Liver (tissue), 9 donors: Measurements from ENCODE around the gene DCXR. TPM values are rescaled to one million over a fixed set of nuclear protein-coding genes. Genes with fewer than 3 reads are reported as not detected.

Experiments used
- DNase-seq: peaks from one replicate; pipeline ENCODE4 v3.0.0-alpha.2; 2017; ENCODE audit warnings: low spot score
- H3K27ac ChIP-seq, 2 donors: one replicate each; pipeline ENCODE4 v1.7.0; 2013; ENCODE audit warnings: inconsistent platforms in 2 of 2, low read length in 2 of 2, control low read depth in 1 of 2, low read depth in 1 of 2, mild to moderate bottlenecking in 1 of 2
- H3K27me3 ChIP-seq, 4 donors: one replicate each; pipeline versions ENCODE4 v1.6.1 to v1.7.0; 2013; ENCODE audit warnings: low read length in 3 of 4, inconsistent platforms in 1 of 4, mild to moderate bottlenecking in 1 of 4, moderate library complexity in 1 of 4; ENCODE audit not compliant: control insufficient read depth in 4 of 4, insufficient read depth in 4 of 4
- H3K36me3 ChIP-seq, 4 donors: one replicate each; pipeline versions ENCODE4 v1.6.1 to v1.7.0; 2013; ENCODE audit warnings: low read length in 3 of 4, mild to moderate bottlenecking in 3 of 4, low read depth in 1 of 4, moderate library complexity in 1 of 4; ENCODE audit not compliant: control insufficient read depth in 4 of 4, insufficient read depth in 3 of 4
- H3K4me1 ChIP-seq, 4 donors: one replicate each; pipeline versions ENCODE4 v1.6.1 to v1.7.0; 2013; ENCODE audit warnings: low read length in 3 of 4, mild to moderate bottlenecking in 3 of 4, moderate library complexity in 1 of 4; ENCODE audit not compliant: control insufficient read depth in 4 of 4, insufficient read depth in 4 of 4
- H3K4me3 ChIP-seq, 3 donors: one replicate each; pipeline versions ENCODE4 v1.6.1 to v1.7.0; 2013; ENCODE audit warnings: low read length in 3 of 3, control low read depth in 1 of 3, low read depth in 1 of 3, mild to moderate bottlenecking in 1 of 3
- H3K9ac ChIP-seq, 2 donors: one replicate each; pipeline ENCODE4 v1.7.0; 2013; ENCODE audit warnings: low read length in 2 of 2, mild to moderate bottlenecking in 2 of 2, moderate library complexity in 2 of 2, control low read depth in 1 of 2, low read depth in 1 of 2
- H3K9me3 ChIP-seq, 4 donors: one replicate each; pipeline versions ENCODE4 v1.6.1 to v1.7.0; 2013; ENCODE audit warnings: low read length in 3 of 4; ENCODE audit not compliant: control insufficient read depth in 4 of 4
- CTCF ChIP-seq: fragments of 150-350 bp; IDR thresholded peaks from 2 replicates; pipeline ENCODE4 v1.5.1; 2017; ENCODE audit warnings: improper control_type of control experiment, low read depth, low read length; ENCODE audit not compliant: missing input control
- EGR1 ChIP-seq, 2 donors: IDR thresholded peaks; 2 replicates each; pipeline ENCODE4 v1.6.1; 2016 to 2018; ENCODE audit warnings: antibody characterized with exemption in 2 of 2, low read depth in 2 of 2
- FOXA1 ChIP-seq: IDR thresholded peaks from 2 replicates; pipeline ENCODE4 v1.6.1; 2016; ENCODE audit warnings: antibody characterized with exemption
- FOXA2 ChIP-seq: IDR thresholded peaks from 2 replicates; pipeline ENCODE4 v1.6.1; 2016; ENCODE audit warnings: antibody characterized with exemption
- GABPA ChIP-seq, 2 donors: IDR thresholded peaks in 1 of 2; conservative IDR thresholded peaks in 1 of 2; 2 replicates each; pipeline ENCODE4 v1.6.1; 2016; ENCODE audit warnings: antibody characterized with exemption in 2 of 2, mild to moderate bottlenecking in 1 of 2, moderate library complexity in 1 of 2
- HNF4A ChIP-seq, 2 donors: conservative IDR thresholded peaks; 2 replicates each; pipeline ENCODE4 v1.6.1; 2016; ENCODE audit warnings: antibody characterized with exemption in 2 of 2, mild to moderate bottlenecking in 2 of 2
- HNF4G ChIP-seq: IDR thresholded peaks from 2 replicates; pipeline ENCODE4 v1.6.1; 2016; ENCODE audit warnings: antibody characterized with exemption
- MAX ChIP-seq: IDR thresholded peaks from 2 replicates; pipeline ENCODE4 v1.6.1; 2016; ENCODE audit warnings: antibody characterized with exemption
- RAD21 ChIP-seq, 2 donors: IDR thresholded peaks; 2 replicates each; pipeline ENCODE4 v1.6.1; 2016; ENCODE audit warnings: antibody characterized with exemption in 2 of 2, mild to moderate bottlenecking in 2 of 2
- REST ChIP-seq: IDR thresholded peaks from 2 replicates; pipeline ENCODE4 v1.6.1; 2016; ENCODE audit warnings: antibody characterized with exemption, mild to moderate bottlenecking
- RXRA ChIP-seq, 2 donors: IDR thresholded peaks; 2 replicates each; pipeline ENCODE4 v1.6.1; 2017 to 2018; ENCODE audit warnings: antibody characterized with exemption in 2 of 2, mild to moderate bottlenecking in 1 of 2
- SP1 ChIP-seq: IDR thresholded peaks from 2 replicates; pipeline ENCODE4 v1.6.1; 2018; ENCODE audit warnings: antibody characterized with exemption, mild to moderate bottlenecking
- TAF1 ChIP-seq: conservative IDR thresholded peaks from 2 replicates; pipeline ENCODE4 v1.6.1; 2016; ENCODE audit warnings: antibody characterized with exemption, mild to moderate bottlenecking
- YY1 ChIP-seq: IDR thresholded peaks from 2 replicates; pipeline ENCODE4 v1.6.1; 2016; ENCODE audit warnings: antibody characterized with exemption, mild to moderate bottlenecking
- ZBTB33 ChIP-seq: IDR thresholded peaks from 2 replicates; pipeline ENCODE4 v1.6.1; 2016; ENCODE audit warnings: antibody characterized with exemption
- WGBS: extraction: QIAGEN DNeasy Blood & Tissue Kit; methylation state at CpG from one replicate; pipeline ENCODE4 v1.1.7; 2013; 5-methylcytosine and 5-hydroxymethylcytosine counted together
- polyA plus RNA-seq, 2 donors: library from polyadenylated mRNA; stranded (reverse) in 1 of 2; unstranded in 1 of 2; fragments of 200-250 nt in 1 of 2; fragments of >200 nt in 1 of 2; fragmentation: Nextera tagmentation in 1 of 2; extraction: Ambion mirVana in 1 of 2; gene quantifications; one replicate each; pipeline versions ENCODE4 v1.2.1 to v1.2.3, GENCODE V29; 2013 to 2015
- total RNA-seq, 2 donors: library from RNA; depleted of rRNA; stranded (reverse); fragments of >200 nt; gene quantifications; one replicate each; pipeline ENCODE4 v1.2.3, GENCODE V29; 2014
- TF ChIP-seq, protein P1 (sequence below): IDR thresholded peaks from 2 replicates; pipeline ENCODE4 v1.6.1; 2016; ENCODE audit warnings: antibody characterized with exemption
- donor health status: healthy.
- donor health status: healthy.
- donor health status: healthy.
- donor health status: healthy.
- donor health status: healthy.

DCXR gene
- total and polyA plus RNA-seq, 4 donors = 58.6 to 1,190 (median 585) TPM

DNA sequence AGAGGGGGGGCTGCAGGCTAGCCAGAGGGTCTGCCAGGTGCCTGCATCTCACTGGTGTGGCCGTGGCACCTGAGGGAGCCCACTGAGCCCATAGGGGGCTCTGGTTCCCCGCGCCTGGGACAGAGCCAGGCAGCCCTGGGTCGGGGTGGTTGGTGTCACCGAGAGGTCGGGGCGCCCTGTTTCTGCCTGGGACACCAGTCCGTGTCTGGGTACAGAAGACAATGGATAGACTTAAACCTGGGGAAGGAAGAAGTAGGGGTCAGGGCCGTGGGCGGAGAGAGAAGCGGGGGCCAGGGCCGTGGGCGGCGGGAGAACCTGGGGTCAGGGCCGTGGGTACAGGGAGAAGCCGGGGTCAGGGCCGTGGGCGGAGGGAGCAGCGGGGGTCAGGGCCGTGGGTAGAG is 11.1 kb upstream of the DCXR start:
- no peak for DNase-seq
- Histone ChIP-seq H3K9me3 (no peaks in the 10 kb centered on the region), H3K36me3 (peaks cover 0 to 8% (median 2%) of the 10 kb centered on the region in 4 donors), H3K4me3 (no peak overlapping the region), H3K27ac (peak overlapping the region in 1 of 2 donors; percentile 5), H3K4me1 (peaks cover 23 to 67% (median 57%) of the 10 kb centered on the region in 4 donors), H3K9ac (no peak overlapping the region), H3K27me3 (no peaks in the 10 kb centered on the region)
- TF ChIP-seq, protein P1, sequence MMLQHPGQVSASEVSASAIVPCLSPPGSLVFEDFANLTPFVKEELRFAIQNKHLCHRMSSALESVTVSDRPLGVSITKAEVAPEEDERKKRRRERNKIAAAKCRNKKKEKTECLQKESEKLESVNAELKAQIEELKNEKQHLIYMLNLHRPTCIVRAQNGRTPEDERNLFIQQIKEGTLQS = no peak
- TF ChIP-seq FOXA1 = no peak
- TF ChIP-seq RXRA (IDR thresholded peaks at IDR 0.05) = no peak
- TF ChIP-seq MAX = no peak
- no peak for TF ChIP-seq RAD21 (IDR thresholded peaks at IDR 0.05)
- no peak for TF ChIP-seq FOXA2
- no peak for TF ChIP-seq CTCF
- no peak for TF ChIP-seq REST
- no peak for TF ChIP-seq ZBTB33
- TF ChIP-seq EGR1 (IDR thresholded peaks at IDR 0.05; ENCODE audit: low read depth in 2 of 2) = no peak
- no peak for TF ChIP-seq TAF1
- 61% methylated on average over 20 of the region's 20 CpGs for WGBS

DNA sequence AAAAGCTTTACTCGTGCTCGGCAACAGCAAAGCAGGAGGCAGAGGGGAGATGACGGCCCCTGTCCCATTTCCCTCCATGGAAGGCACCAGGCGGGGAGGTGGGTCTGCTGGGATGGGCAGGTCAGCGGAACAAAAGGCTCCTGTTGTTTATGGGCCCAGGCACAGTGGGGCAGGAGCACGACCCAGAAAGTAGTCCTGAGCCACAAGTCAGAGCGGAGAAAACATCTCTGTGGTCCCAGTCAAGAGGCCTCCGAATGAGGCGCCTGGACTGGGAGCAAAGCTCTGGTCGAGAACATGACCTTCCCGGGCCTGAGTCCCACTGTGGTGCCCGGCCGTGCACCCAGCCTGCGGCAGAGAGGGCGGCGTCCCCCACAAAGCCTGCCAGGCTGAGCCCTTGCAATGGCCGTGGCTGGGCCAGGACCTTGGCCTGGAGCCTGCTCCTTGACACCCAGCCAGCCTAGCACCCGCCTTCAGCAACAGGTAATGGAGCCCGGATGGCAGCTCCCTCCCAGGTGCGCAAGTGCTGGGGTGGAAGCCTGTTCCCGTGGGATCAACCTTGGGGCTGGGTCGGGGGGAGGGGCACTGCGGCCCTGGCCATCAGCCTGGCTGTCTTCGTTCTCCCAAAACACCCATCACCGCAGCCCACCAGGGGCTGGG is 10.5 kb upstream of the DCXR start:
- Histone ChIP-seq H3K4me1 (peaks cover 22 to 64% (median 52%) of the 10 kb centered on the region in 4 donors), H3K4me3 (no peak overlapping the region), H3K27me3 (no peaks in the 10 kb centered on the region), H3K27ac (peak overlapping the region in 1 of 2 donors; percentile 37), H3K9me3 (no peaks in the 10 kb centered on the region), H3K36me3 (peaks cover 0 to 8% (median 2%) of the 10 kb centered on the region in 4 donors), H3K9ac (no peak overlapping the region)
- 58% methylated on average over 25 of the region's 25 CpGs for WGBS
- DNase-seq = no peak
- peak; percentile 84 for TF ChIP-seq YY1
- TF ChIP-seq SP1 = peak; percentile 28
- no peak for TF ChIP-seq CTCF
- TF ChIP-seq FOXA1 = no peak
- no peak for TF ChIP-seq ZBTB33
- TF ChIP-seq GABPA (IDR thresholded peaks at IDR 0.05 in 1 of 2, conservative IDR thresholded peaks at IDR 0.05 in 1 of 2) = no peak
- TF ChIP-seq MAX = no peak
- no peak for TF ChIP-seq RAD21 (IDR thresholded peaks at IDR 0.05)
- TF ChIP-seq HNF4G = no peak
- TF ChIP-seq HNF4A (conservative IDR thresholded peaks at IDR 0.05) = peak; percentile 32 to 67
- no peak for TF ChIP-seq EGR1 (IDR thresholded peaks at IDR 0.05; ENCODE audit: low read depth in 2 of 2)
- TF ChIP-seq TAF1 = no peak
